PC-3 (cell line): ENCODE results near the gene PLPP3. TPM values are rescaled to one million over a fixed set of nuclear protein-coding genes. Genes with fewer than 3 reads are reported as not detected.

Experiments used
- ATAC-seq: fragments of 200-7000 bp; cut with Tn5 transposase; 2 replicates; pipeline ENCODE4 v1.9.1; 2020; ENCODE audit warnings: mild to moderate bottlenecking, moderate library complexity
- BruUV-seq: library from RNA; stranded (reverse); fragments of 400-500 nt; replicated peaks from 2 replicates; lab custom pipeline; 2021; lab: Mats Ljungman, UMichigan
- CTCF ChIA-PET: fragments of 300-600 bp; sonication (Branson Sonifier 250); formaldehyde crosslinking; loops from one replicate; lab custom pipeline; 2022; ENCODE audit warnings: antibody characterized with exemption; lab: Charles Lee
- POLR2A ChIA-PET: fragments of 300-600 bp; sonication (Branson Sonifier 250); formaldehyde crosslinking; loops from one replicate; lab custom pipeline; 2022; ENCODE audit warnings: antibody characterized with exemption; ENCODE audit not compliant: unreplicated experiment; lab: Charles Lee
- DNase-seq: peaks from one replicate; pipeline ENCODE4 v3.0.0-alpha.2; 2015
- H2AFZ ChIP-seq: fragments of 300-600 bp; sonication (generic); 2 replicates; pipeline ENCODE4 v1.6.0; 2016; ENCODE audit warnings: antibody characterized with exemption, low read length
- H3F3A ChIP-seq: fragments of 300-600 bp; sonication (generic); one replicate; pipeline ENCODE4 v1.6.0; 2017; ENCODE audit warnings: antibody characterized with exemption, low read length, control low read depth, mild to moderate bottlenecking; ENCODE audit not compliant: unreplicated experiment
- H3K27ac ChIP-seq: fragments of 300-600 bp; sonication (generic); 2 replicates; pipeline ENCODE4 v1.5.1; 2016; ENCODE audit warnings: mild to moderate bottlenecking, low read length
- H3K27me3 ChIP-seq: fragments of 300-600 bp; sonication (generic); 2 replicates; pipeline ENCODE4 v1.6.1; 2016; ENCODE audit warnings: low read length, mixed read lengths
- H3K36me3 ChIP-seq: fragments of 300-600 bp; sonication (generic); 2 replicates; pipeline ENCODE4 v1.6.1; 2016; ENCODE audit warnings: low read depth, mixed run types, low read length, mixed read lengths
- H3K4me1 ChIP-seq: fragments of 300-600 bp; sonication (generic); 2 replicates; pipeline ENCODE4 v1.5.1; 2016; ENCODE audit warnings: low read length; ENCODE audit not compliant: insufficient read depth
- H3K4me2 ChIP-seq: fragments of 300-600 bp; sonication (generic); 2 replicates; pipeline ENCODE4 v1.6.0; 2016; ENCODE audit warnings: low read length
- H3K4me3 ChIP-seq: fragments of 300-600 bp; sonication (generic); 2 replicates; pipeline ENCODE4 v1.5.1; 2016; ENCODE audit warnings: mild to moderate bottlenecking, low read length, mixed read lengths
- H3K79me2 ChIP-seq: fragments of 300-600 bp; sonication (generic); 2 replicates; pipeline ENCODE4 v1.6.1; 2017; ENCODE audit warnings: low read length, mixed read lengths
- H3K9ac ChIP-seq: fragments of 300-600 bp; sonication (generic); 2 replicates; pipeline ENCODE4 v1.6.0; 2016; ENCODE audit warnings: mild to moderate bottlenecking, low read length
- H3K9me2 ChIP-seq: fragments of 300-600 bp; sonication (generic); replicated peaks from 2 replicates; pipeline ENCODE4 v1.6.1; 2016; ENCODE audit warnings: mixed run types, low read length, mixed read lengths
- H3K9me3 ChIP-seq: fragments of 300-600 bp; sonication (generic); 2 replicates; pipeline ENCODE4 v1.6.1; 2016; ENCODE audit warnings: low read length, mixed read lengths
- H4K20me1 ChIP-seq: fragments of 300-600 bp; sonication (generic); 2 replicates; pipeline ENCODE4 v1.6.1; 2016; ENCODE audit warnings: low read length, mixed read lengths
- EZH2 ChIP-seq: fragments of 300-600 bp; sonication (generic); IDR thresholded peaks from one replicate; pipeline ENCODE4 v1.6.1; 2017; ENCODE audit warnings: antibody characterized with exemption, mild to moderate bottlenecking, low read length; ENCODE audit not compliant: unreplicated experiment
- EZH2phosphoT487 ChIP-seq: fragments of 300-600 bp; sonication (generic); IDR thresholded peaks from 2 replicates; pipeline ENCODE4 v1.6.1; 2018; ENCODE audit warnings: mild to moderate bottlenecking, antibody characterized with exemption, low read length, borderline replicate concordance
- intact Hi-C: fragments of 100-400 bp; cut with micrococcal nuclease; formaldehyde crosslinking; loops from 2 replicates; pipeline ENCODE4 v1.9.0; 2023
- total RNA-seq: library from RNA; depleted of rRNA; stranded (reverse); fragments of >200 nt; gene quantifications from 2 replicates; pipeline ENCODE4 v1.2.3, GENCODE V29; 2014
- TF ChIP-seq, protein P1 (sequence below): fragments of 300-600 bp; sonication (generic); conservative IDR thresholded peaks from 2 replicates; pipeline ENCODE4 v1.5.1; 2017; ENCODE audit warnings: antibody characterized with exemption, low read depth, mild to moderate bottlenecking, low read length

The PLPP3 gene
- total RNA-seq, 1 experiment from 2014 or later: 41.0 TPM

DNA sequence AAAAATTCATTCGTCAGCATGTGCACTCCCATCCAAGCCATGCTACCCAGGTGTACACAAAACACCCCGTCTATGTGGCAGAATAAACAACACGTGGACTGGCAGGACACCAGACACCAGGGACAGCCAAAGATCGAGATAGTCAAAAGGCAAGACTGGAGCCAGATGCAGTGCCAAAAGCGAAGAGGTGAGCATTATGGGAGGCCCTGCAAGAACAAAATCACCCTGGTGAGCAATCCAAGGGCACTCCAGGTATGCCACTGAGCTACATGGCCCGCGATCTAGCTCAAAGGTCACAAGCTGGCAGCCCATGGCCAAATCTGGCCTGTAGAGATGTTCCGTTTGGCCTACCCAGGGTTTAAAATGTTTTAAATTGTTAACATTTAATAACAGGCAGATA lies 33.7 kb downstream of the PLPP3 start:
- Histone ChIP-seq H3K27ac (no peak overlapping the region), H3K79me2 (peaks cover 90% of the 10 kb centered on the region), H3K4me2 (no peak overlapping the region), H3K9me2 (no peaks in the 10 kb centered on the region), H4K20me1 (peaks cover 13% of the 10 kb centered on the region; the same call in 1 of the 2 replicates), H2AFZ (no peak overlapping the region), H3K9me3 (no peaks in the 10 kb centered on the region), H3K9ac (no peak overlapping the region), H3F3A (no peaks in the 10 kb centered on the region), H3K4me1 (peaks cover 45% of the 10 kb centered on the region), H3K27me3 (no peaks in the 10 kb centered on the region), H3K36me3 (peaks cover 7% of the 10 kb centered on the region; the same call in 1 of the 2 replicates), H3K4me3 (no peak overlapping the region)
- POLR2A ChIA-PET: no interaction called here
- CTCF ChIA-PET: no interaction called here
- intact Hi-C loops: no loop called here
- ATAC-seq: no peak
- no TSS peak for BruUV-seq
- TF ChIP-seq, protein P1, sequence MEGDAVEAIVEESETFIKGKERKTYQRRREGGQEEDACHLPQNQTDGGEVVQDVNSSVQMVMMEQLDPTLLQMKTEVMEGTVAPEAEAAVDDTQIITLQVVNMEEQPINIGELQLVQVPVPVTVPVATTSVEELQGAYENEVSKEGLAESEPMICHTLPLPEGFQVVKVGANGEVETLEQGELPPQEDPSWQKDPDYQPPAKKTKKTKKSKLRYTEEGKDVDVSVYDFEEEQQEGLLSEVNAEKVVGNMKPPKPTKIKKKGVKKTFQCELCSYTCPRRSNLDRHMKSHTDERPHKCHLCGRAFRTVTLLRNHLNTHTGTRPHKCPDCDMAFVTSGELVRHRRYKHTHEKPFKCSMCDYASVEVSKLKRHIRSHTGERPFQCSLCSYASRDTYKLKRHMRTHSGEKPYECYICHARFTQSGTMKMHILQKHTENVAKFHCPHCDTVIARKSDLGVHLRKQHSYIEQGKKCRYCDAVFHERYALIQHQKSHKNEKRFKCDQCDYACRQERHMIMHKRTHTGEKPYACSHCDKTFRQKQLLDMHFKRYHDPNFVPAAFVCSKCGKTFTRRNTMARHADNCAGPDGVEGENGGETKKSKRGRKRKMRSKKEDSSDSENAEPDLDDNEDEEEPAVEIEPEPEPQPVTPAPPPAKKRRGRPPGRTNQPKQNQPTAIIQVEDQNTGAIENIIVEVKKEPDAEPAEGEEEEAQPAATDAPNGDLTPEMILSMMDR: no peak
- TF ChIP-seq EZH2 (no peak), EZH2phosphoT487 (no peak)
- DNase-seq: no peak

DNA sequence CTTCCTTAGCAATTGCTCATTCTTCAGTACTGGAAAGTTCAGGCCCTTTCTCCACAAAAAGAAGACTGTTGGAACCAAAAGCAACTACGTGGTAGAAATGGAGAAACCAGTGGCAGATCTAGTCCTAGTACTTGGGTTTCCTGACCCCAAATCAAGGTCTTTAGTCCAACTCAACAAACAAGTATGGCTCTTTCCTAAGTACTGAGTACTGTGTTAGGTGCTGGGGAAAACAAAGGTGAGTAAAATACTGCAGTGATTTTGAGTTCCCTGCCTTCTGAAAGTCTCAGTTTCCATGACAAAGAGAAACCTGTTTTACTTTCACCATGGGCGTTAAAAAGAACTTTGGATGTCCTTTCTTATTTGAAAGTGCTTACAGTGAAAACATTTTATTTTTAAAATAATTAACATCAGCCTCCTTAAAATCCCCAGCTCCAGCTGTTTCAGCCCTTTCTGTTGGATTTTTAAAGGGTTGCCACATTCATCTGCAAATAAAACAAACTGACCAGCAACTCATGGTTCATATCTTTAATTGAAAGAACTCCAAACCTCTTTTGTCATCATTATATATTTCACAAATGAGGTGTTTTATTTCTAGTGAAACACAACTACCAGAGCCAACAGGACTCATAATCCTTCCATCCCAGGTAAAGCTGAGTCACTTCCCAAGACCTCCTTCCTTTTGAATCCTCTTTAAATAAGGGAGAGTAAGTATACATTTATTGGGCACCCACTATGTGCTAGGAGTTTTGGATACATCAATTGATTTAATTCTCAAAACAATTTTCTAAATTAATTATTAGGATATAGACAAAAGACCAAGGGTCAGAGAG lies 35.4 kb downstream of the PLPP3 start:
- Histone ChIP-seq H3K4me3 (no peak overlapping the region), H3F3A (no peaks in the 10 kb centered on the region), H4K20me1 (peaks cover 12% of the 10 kb centered on the region; the same call in 1 of the 2 replicates), H2AFZ (no peak overlapping the region), H3K9me2 (no peaks in the 10 kb centered on the region), H3K27me3 (no peaks in the 10 kb centered on the region), H3K36me3 (peaks cover 7% of the 10 kb centered on the region; the same call in 1 of the 2 replicates), H3K4me1 (peaks cover 45% of the 10 kb centered on the region), H3K79me2 (peaks cover 95% of the 10 kb centered on the region), H3K27ac (no peak overlapping the region), H3K9ac (no peak overlapping the region), H3K4me2 (no peak overlapping the region), H3K9me3 (no peaks in the 10 kb centered on the region)
- peak; percentile 62 for DNase-seq
- POLR2A ChIA-PET: no interaction called here
- TF ChIP-seq EZH2phosphoT487 (no peak), EZH2 (no peak)
- TF ChIP-seq, protein P1: no peak
- peak; percentile 69 for ATAC-seq
- BruUV-seq: no TSS peak
- CTCF ChIA-PET: no interaction called here
- intact Hi-C loops: no loop called here

- H3K9ac ChIP-seq: no peak overlapping the region
- POLR2A ChIA-PET: no interaction called here
- H3K79me2 ChIP-seq: peaks cover 91% of the 10 kb centered on the region
Measured at GRCh38 chr1:56542651-56543050, 36.7 kb downstream of the PLPP3 start.

More at GRCh38 chr1:56542651-56543050, 36.7 kb downstream of the PLPP3 start:
- H3K4me2 ChIP-seq: no peak overlapping the region
- H3K27me3 ChIP-seq: no peaks in the 10 kb centered on the region
- no peaks in the 10 kb centered on the region for H3F3A ChIP-seq
- no peaks in the 10 kb centered on the region for H3K9me3 ChIP-seq
- ATAC-seq (no peak), DNase-seq (no peak)
- CTCF ChIA-PET: no interaction called here
- peaks cover 7% of the 10 kb centered on the region; the same call in 1 of the 2 replicates for H3K36me3 ChIP-seq
- TF ChIP-seq, protein P1: no peak
- no peak for TF ChIP-seq EZH2phosphoT487
- TF ChIP-seq EZH2: no peak
- intact Hi-C loops: no loop called here
- H3K4me1 ChIP-seq: peaks cover 34% of the 10 kb centered on the region
- BruUV-seq: no TSS peak
- H3K4me3 ChIP-seq: no peak overlapping the region
- H3K27ac ChIP-seq: no peak overlapping the region
- H2AFZ ChIP-seq: no peak overlapping the region
- H3K9me2 ChIP-seq: no peaks in the 10 kb centered on the region
- peaks cover 3% of the 10 kb centered on the region; the same call in 1 of the 2 replicates for H4K20me1 ChIP-seq
